ENCODE data around the gene TSSK6. TPM values are rescaled to one million over a fixed set of nuclear protein-coding genes. Genes with fewer than 3 reads are reported as not detected.

The TSSK6 gene
- total RNA-seq, 1 donor from 2014 or later: 1.7 TPM

DNA sequence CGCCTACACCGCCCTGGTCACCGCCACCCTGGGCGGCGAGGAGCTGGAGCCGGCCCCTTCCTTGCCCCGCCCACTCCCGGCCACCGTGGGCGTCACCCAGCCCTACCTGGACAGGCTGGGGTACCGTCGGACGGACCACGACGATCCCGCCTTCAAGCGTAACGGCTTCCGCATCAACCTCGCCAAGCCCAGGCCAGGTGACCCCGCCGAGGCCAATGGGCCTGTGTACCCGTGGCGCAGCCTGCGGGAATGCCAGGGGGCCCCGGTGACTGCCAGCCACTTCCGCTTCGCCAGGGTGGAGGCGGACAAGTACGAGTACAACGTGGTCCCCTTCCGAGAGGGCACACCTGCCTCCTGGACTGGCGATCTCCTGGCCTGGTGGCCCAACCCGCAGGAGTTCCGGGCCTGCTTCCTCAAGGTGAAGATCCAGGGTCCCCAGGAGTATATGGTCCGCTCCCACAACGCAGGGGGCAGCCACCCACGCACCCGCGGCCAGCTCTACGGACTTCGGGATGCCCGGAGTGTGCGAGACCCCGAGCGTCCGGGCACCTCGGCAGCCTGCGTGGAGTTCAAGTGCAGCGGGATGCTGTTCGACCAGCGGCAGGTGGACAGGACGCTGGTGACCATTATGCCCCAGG, 29.7 kb upstream of the TSSK6 start:
- TF ChIP-seq, protein P1, sequence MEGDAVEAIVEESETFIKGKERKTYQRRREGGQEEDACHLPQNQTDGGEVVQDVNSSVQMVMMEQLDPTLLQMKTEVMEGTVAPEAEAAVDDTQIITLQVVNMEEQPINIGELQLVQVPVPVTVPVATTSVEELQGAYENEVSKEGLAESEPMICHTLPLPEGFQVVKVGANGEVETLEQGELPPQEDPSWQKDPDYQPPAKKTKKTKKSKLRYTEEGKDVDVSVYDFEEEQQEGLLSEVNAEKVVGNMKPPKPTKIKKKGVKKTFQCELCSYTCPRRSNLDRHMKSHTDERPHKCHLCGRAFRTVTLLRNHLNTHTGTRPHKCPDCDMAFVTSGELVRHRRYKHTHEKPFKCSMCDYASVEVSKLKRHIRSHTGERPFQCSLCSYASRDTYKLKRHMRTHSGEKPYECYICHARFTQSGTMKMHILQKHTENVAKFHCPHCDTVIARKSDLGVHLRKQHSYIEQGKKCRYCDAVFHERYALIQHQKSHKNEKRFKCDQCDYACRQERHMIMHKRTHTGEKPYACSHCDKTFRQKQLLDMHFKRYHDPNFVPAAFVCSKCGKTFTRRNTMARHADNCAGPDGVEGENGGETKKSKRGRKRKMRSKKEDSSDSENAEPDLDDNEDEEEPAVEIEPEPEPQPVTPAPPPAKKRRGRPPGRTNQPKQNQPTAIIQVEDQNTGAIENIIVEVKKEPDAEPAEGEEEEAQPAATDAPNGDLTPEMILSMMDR (conservative IDR thresholded peaks at IDR 0.05; ENCODE audit: low read depth, low read length): no peak
- no peak overlapping the region for H3K4me3 ChIP-seq (ENCODE audit: low read depth, low read length)
- no peak for DNase-seq (ENCODE audit: low read depth)

DNA sequence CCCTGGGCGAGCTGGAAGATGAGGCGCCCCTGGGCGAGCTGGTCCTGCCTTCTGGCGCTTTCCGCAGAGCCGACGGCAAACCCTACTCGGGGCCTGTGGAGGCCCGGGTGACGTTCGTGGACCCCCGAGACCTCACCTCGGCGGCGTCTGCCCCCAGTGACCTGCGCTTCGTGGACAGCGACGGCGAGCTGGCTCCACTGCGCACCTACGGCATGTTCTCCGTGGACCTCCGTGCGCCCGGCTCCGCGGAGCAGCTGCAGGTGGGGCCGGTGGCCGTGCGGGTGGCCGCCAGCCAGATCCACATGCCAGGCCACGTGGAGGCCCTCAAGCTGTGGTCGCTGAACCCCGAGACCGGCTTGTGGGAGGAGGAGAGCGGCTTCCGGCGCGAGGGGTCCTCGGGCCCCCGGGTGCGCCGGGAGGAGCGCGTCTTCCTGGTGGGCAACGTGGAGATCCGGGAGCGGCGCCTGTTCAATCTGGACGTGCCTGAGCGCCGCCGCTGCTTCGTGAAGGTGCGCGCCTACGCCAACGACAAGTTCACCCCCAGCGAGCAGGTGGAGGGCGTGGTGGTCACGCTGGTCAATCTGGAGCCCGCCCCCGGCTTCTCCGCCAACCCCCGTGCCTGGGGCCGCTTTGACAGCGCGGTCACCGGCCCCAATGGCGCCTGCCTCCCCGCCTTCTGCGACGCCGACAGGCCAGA, 29.1 kb upstream of the TSSK6 start:
- no peak overlapping the region for H3K4me3 ChIP-seq (ENCODE audit: low read depth, low read length)
- TF ChIP-seq, protein P1 (conservative IDR thresholded peaks at IDR 0.05; ENCODE audit: low read depth, low read length): no peak
- DNase-seq (ENCODE audit: low read depth): no peak

DNA sequence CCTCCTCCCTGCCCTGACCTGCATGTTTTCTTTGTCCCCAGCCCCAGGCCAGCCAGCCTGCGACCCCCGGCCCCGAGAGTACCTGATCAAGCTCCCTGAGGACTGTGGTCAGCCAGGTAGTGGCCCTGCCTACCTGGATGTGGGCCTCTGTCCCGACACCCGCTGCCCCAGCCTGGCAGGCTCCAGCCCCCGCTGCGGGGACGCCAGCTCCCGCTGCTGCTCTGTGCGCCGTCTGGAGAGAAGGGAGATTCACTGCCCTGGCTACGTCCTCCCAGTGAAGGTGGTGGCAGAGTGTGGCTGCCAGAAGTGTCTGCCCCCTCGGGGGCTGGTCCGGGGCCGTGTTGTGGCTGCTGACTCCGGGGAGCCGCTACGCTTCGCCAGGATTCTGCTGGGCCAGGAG, 28.3 kb upstream of the TSSK6 start:
- DNase-seq (ENCODE audit: low read depth): no peak
- TF ChIP-seq, protein P1 (conservative IDR thresholded peaks at IDR 0.05; ENCODE audit: low read depth, low read length): no peak
- H3K4me3 ChIP-seq (ENCODE audit: low read depth, low read length): no peak overlapping the region

DNA sequence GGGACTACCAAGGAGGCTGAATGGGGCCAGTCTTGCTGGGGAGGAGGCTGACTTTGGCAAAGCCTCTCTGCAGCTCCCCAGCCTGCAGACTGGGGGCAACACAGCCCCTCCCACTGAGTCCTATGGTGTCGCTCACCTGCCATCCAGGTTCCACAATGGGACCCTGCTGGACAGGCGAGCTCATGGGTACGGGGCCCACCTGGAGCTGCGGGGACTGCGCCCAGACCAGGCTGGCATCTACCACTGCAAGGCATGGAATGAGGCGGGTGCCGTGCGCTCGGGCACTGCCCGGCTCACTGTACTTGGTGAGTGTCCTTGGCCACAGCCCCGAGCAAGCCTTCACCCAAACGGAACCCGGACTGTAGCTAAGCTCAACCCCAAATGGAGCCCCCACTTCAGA, 27.8 kb upstream of the TSSK6 start:
- TF ChIP-seq, protein P1 (conservative IDR thresholded peaks at IDR 0.05; ENCODE audit: low read depth, low read length): no peak
- DNase-seq (ENCODE audit: low read depth): no peak
- H3K4me3 ChIP-seq (ENCODE audit: low read depth, low read length): no peak overlapping the region

DNA sequence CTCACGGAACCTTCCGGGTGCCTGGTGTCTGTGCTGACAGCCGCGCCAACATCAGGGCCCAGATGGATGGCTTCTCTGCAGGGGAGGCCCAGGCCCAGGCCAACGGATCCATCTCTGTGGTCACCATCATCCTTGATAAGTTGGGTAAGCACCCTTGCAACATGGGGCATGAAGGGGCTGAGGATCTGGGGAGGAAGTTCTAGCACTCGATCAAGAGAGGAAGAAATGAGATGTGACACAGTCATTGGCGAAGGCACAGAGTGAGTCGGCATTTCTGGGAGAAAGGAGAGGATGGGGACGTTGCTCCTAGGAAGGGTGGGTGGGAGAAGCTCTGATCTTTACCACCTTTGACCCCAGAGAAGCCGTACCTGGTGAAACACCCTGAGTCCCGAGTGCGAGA, 27.2 kb upstream of the TSSK6 start:
- DNase-seq (ENCODE audit: low read depth): no peak
- TF ChIP-seq, protein P1 (conservative IDR thresholded peaks at IDR 0.05; ENCODE audit: low read depth, low read length): no peak
- no peak overlapping the region for H3K4me3 ChIP-seq (ENCODE audit: low read depth, low read length)

DNA sequence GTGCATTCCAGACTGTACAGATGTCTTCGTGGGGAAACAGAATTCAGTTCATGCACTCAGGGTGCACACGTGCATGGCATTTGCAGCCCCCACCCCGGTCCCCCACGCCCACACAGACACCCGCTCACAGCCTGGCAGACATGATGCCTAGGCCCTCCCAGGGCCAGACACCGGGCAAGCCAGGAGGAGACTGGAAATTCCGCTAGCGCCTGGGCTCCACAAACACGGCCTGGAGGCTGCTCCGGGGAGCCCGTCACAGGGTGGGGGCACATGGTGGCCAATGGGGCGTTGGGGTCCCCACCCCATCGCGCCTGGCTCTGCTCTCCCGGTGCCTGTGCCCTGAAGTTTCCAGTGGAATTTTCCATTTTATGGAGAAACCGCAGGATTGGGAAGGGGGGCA, 26.3 kb upstream of the TSSK6 start:
- no peak for DNase-seq (ENCODE audit: low read depth)

More for the DNA sequence above, 26.3 kb upstream of the TSSK6 start:
- no peak overlapping the region for H3K4me3 ChIP-seq (ENCODE audit: low read depth, low read length)
- TF ChIP-seq, protein P1 (conservative IDR thresholded peaks at IDR 0.05; ENCODE audit: low read depth, low read length): no peak
